Bronchial epithelial cell (primary cell): ENCODE results near the gene KLHDC8B. TPM values are rescaled to one million over a fixed set of nuclear protein-coding genes. Genes with fewer than 3 reads are reported as not detected.

Source experiments
- DNase-seq: peaks from one replicate; pipeline ENCODE4 v3.0.0-alpha.2; 2010; ENCODE audit warnings: low read depth
- FAIRE-seq: peaks from 2 replicates; lab custom pipeline; 2011; peaks lifted over from hg19 to GRCh38; lab: Jason Lieb, UNC
- H3K27me3 ChIP-seq: 2 replicates; pipeline ENCODE4 v1.5.1; 2011; ENCODE audit warnings: low read length; ENCODE audit not compliant: control insufficient read depth, insufficient read depth
- H3K36me3 ChIP-seq: 2 replicates; pipeline ENCODE4 v1.5.1; 2011; ENCODE audit warnings: low read length; ENCODE audit not compliant: control insufficient read depth, insufficient read depth
- H3K4me3 ChIP-seq: 2 replicates; pipeline ENCODE4 v1.5.1; 2011; ENCODE audit warnings: mild to moderate bottlenecking, low read depth, low read length, control low read depth
- total RNA-seq: library from RNA; depleted of rRNA; stranded (reverse); fragments of >200 nt; gene quantifications from 2 replicates; pipeline ENCODE4 v1.2.1, GENCODE V29; 2014
- TF ChIP-seq, protein P1 (sequence below): IDR thresholded peaks from 2 replicates; pipeline ENCODE4 v1.5.1; 2011; ENCODE audit warnings: mild to moderate bottlenecking, moderate library complexity, low read length, control low read depth, inconsistent platforms; ENCODE audit not compliant: insufficient read depth, severe bottlenecking

KLHDC8B gene
- total RNA-seq, 1 donor from 2014 or later: 37.9 TPM

DNA sequence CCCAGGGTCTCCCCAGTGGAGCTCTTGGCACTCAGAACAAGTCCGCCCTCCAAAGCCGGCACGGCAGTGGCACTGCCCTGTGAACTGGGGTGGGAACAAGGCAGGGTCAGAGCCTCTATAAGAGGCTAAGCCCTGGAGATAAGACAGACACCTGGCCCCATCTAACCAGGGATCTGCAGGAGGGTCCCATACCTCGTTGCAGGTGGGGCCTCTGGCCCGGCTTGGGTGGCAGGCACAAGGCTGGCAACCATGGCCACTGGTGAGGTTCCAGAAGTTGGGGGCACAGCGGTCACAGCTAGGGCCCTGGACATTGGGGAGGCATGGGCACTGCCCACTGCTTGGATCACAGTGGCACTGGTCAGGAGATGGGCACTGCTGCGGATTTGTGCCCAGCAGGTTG lies 47.2 kb upstream of the KLHDC8B start:
- Histone ChIP-seq H3K4me3 (no peak overlapping the region), H3K27me3 (no peaks in the 10 kb centered on the region), H3K36me3 (peaks cover 34% of the 10 kb centered on the region)
- TF ChIP-seq, protein P1, sequence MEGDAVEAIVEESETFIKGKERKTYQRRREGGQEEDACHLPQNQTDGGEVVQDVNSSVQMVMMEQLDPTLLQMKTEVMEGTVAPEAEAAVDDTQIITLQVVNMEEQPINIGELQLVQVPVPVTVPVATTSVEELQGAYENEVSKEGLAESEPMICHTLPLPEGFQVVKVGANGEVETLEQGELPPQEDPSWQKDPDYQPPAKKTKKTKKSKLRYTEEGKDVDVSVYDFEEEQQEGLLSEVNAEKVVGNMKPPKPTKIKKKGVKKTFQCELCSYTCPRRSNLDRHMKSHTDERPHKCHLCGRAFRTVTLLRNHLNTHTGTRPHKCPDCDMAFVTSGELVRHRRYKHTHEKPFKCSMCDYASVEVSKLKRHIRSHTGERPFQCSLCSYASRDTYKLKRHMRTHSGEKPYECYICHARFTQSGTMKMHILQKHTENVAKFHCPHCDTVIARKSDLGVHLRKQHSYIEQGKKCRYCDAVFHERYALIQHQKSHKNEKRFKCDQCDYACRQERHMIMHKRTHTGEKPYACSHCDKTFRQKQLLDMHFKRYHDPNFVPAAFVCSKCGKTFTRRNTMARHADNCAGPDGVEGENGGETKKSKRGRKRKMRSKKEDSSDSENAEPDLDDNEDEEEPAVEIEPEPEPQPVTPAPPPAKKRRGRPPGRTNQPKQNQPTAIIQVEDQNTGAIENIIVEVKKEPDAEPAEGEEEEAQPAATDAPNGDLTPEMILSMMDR: no peak
- no peak for FAIRE-seq
- no peak for DNase-seq

DNA sequence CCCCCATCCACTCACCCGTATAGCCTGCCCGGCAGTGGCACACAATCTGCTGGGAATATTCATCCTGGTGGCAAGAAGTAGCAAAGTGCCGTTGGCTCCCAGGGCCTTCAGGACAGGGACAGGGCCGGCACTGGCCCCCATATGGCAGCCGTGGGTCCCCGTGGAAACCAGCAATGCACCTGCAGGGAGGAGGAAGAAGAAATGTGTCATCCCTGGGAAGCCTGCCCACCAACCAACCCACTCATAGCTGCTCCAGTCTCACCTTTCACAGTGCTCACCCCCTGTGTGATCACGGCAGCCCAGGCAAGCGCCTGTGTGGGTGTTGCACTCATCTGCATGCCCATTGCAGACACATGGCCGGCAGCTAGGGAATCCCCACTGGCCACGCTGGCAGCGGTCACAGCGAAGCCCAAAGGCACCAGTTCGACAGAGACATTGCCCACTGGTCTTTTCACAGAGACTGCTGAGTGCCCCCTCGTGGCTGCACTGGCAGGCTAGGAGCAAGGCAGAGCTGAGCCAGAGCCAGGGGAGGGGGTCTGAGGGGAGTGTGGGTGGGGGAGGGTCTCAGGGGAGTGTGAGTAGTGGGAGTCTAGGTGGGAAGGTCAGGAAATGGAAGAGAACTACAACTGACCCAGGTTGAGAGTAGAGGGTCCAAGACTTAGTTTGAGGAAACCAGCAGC lies 46.3 kb upstream of the KLHDC8B start:
- peaks cover 34% of the 10 kb centered on the region for H3K36me3 ChIP-seq
- no peak overlapping the region for H3K4me3 ChIP-seq
- FAIRE-seq (no peak), DNase-seq (no peak)
- TF ChIP-seq, protein P1: no peak
- H3K27me3 ChIP-seq: no peaks in the 10 kb centered on the region

DNA sequence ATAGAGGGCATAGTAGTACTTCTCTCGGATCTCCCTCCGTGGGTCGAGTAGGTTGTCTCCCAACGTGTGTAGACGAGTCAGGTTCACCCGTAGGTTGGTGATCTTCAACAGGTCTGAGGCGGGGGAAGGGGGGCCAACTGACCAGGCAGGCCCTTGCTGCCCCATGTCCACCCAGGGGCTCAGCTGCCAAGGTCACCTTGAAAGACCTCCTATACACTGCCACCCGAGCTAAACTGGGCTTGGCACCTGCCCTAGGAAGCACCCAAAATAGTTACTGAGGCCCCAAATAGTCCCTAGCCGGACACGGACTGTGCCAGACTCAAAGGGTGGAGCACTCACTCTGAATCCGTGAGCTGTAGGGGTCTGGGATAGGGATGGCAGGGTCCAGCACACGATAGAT lies 40.4 kb upstream of the KLHDC8B start:
- H3K4me3 ChIP-seq: no peak overlapping the region

DNA sequence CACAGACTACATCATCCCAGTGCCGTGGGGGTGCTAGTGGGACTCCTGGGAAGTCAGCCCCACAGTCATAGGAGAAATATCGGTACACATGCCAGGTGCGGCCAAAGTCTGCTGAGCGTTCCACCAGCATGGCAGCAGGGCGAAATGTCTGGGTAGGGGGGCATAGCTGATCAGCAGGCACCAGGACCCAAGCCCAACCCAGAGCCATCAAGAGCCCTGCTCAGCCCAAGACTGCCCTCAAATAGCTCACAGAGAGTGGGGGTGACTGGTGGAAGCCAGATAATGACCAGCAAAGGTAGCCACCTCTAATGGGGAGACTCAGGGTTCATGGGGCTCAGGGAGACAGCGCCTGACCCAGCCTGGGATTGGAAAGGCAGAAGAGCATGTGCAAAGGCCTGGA lies 39.8 kb upstream of the KLHDC8B start:
- Histone ChIP-seq H3K36me3 (peaks cover 13% of the 10 kb centered on the region), H3K4me3 (no peak overlapping the region), H3K27me3 (no peaks in the 10 kb centered on the region)
- TF ChIP-seq, protein P1: no peak
- no peak for DNase-seq
- FAIRE-seq: no peak

More for the DNA sequence above, 40.4 kb upstream of the KLHDC8B start:
- Histone ChIP-seq H3K36me3 (peaks cover 14% of the 10 kb centered on the region), H3K27me3 (no peaks in the 10 kb centered on the region)
- DNase-seq (no peak), FAIRE-seq (no peak)
- TF ChIP-seq, protein P1: no peak

DNA sequence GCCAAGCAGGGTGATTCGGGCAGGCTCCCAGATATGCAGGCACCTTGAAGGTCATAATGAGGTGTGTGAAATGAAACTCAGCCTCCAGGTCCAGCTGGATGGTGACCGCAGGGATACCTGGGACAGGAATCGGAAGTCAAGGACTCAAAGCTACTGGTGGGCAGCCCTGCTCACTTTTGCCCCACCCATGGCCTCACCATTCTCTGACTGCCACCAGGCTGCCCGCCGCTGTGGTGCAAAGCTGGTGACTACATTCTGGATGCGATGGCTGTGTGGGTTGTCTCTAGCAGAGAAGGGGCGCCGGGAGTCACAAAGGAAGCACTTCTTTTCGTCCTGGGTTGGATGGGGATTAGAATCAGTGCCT lies 39.3 kb upstream of the KLHDC8B start:
- no peaks in the 10 kb centered on the region for H3K27me3 ChIP-seq
- H3K4me3 ChIP-seq: peak overlapping the region; percentile 64
- no peak for DNase-seq
- FAIRE-seq: no peak
- peaks cover 13% of the 10 kb centered on the region for H3K36me3 ChIP-seq
- TF ChIP-seq, protein P1: no peak
